Effector CD8-positive, alpha-beta T cell (primary cell): ENCODE measurements around the gene GRIN3B.
"Not testable (repeated sequence)": the region's sequence is repeated elsewhere in the genome, so short reads cannot be mapped to it uniquely, and the experiment has no call there.

Experiments used
- DNase-seq: peaks from one replicate; lab custom pipeline; 2025; lab: John Stamatoyannopoulos, UW
- total RNA-seq, 4 experiments: gene quantifications; one replicate each; lab custom pipeline; 2026; lab: John Stamatoyannopoulos, UW

GRIN3B gene
- 0.10 to 0.88 (median 0.30) reads per million in 4 experiments for total RNA-seq

DNA sequence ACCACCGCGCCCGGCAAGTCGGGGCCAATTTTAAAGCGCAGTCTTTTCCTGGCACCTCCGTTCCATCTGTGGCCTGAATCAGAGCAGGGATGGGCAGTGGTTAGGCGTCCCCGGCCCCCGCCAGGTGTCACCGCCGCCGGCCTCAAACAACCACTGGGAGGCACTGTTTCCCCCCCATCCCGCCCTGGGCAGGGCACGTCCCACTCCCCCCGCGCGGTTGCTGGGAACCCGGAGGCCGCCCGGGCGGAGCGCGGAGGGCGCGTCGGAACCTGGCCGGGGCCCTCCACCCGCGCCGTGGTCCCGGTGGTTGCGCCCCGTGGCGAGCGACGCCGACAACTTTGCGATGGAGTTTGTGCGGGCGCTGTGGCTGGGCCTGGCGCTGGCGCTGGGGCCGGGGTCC lies at the start of gene GRIN3B:
Gene GRIN3B (plus strand): TSS at position 325 of the 400 bp plus-strand sequence. CDS start 19 bp downstream, at position 344.
- peak; percentile 38 for DNase-seq

DNA sequence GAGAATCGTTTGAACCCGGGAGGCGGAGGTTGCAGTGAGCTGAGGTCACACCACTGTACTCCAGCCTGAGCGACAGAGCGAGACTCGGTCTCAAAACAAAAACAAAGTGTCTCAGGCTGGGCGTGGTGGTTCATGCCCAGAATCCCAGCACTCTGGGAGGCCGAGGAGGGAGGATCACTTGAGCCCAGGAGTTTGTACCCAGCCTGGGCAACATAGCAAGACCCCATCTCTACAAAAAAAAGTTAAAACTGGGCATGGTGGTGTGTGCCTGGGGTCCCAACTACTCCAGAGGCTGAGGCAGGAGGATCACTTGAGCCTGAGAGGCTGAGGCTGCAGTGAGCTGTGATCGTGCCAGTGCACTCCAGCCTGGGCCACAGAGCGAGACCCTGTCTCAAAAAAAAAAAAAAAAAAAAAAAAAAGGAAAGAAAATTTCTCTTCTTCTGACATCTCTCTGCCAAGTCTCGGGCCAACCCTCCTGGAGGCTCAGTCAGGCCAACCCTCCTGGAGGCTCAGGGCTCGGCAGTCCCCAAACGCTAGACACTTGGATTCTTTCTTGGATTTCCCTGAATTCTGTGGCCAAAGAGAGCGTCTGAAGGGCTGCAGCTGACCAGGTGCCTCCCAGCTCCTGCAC lies 48.1 kb upstream of the GRIN3B start:
- no peak for DNase-seq

DNA sequence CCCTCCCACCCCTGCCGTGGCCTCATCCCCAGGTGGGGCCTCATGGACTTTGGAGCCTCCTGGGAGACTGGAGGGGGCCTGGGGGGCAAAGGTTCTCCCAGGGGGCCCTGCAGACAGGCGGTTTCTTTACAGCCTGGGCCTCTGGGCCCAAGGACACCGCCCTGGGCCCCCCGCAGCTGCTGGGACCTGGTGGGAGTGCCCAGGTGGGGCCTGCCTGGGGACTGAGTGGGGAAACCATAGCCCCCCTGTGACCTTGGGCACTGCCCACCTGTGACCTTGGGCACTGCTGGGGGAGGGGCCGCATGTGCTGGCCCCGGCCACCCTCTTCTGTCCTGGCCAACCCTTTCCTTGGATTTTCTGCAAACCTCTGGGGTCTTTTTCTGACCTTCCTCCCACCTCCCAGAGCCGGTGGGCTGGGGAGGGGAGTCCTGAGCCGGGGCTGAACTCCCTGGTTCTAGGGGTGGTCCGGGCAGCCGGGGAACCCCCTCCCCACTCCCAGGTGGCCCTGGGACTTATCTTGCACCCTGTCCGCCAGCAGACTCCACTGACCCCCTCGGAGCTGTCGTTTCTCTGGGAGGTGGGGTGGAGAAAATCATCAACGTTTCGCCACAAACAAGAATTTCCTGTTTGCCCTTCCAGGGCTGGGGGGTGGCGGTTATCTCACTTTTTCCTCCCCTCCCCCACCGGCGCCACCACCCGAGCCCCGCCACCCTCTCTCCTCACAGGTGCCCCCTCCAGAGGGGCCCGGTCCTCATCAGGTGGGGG lies 47.4 kb upstream of the GRIN3B start:
- DNase-seq: no peak

- no peak for DNase-seq
These were observed 46.6 kb upstream of the GRIN3B start for GRCh38 chr19:953445-954271.

GRCh38 chr19:954272-954671 lies 45.9 kb upstream of the GRIN3B start:
- DNase-seq: no peak

- no peak for DNase-seq
These were observed 45.3 kb upstream of the GRIN3B start for GRCh38 chr19:954672-955494.

DNA sequence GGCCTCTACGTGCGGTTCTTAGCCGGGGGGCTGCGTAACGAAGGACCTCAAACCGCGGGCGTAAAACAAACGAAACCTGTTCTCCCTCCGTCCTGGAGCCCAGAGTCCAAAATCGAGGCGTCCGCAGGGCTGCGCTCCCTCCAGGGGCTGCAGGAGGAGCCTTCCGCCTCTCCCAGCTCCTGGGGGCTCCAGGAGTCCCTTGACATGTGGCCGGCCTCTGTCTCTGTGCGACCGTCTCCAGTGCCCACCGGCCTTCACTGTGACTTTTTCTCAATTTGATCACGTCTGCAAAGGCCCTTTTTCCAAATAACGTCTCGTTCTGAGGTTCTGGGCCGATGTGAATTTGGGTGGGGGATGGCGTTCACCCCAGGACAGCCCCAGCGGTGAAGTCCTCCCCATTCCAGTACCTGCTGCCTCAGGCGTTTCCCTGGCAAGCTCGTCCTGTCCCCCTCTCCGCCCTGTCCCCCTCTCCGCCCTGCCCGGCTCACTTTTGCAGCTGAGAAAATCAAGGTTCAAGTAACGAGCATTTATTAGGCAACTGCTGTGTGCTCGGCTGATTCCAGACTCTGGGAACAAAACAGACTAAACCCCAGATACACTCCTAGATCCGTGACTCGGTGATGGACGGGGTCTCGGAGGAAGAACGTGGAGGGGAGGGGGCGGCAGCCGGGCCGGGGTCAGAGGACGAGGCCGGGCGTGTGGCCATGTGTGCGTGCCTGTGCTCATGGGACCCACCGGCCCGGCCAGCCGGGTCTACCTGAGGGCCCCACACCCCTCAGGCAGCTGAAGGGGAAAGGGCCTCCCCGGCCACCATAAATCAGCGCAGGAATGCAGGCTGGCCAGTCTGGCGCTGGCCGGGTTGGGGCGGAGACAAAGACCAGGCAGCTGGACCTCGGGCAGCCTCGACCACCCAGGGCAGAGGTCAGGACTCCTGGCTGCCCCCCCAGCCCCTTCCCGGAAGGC lies 44.1 kb upstream of the GRIN3B start:
- DNase-seq: no peak

- no peak for DNase-seq
These were observed 43.3 kb upstream of the GRIN3B start for GRCh38 chr19:956766-957440.

DNA sequence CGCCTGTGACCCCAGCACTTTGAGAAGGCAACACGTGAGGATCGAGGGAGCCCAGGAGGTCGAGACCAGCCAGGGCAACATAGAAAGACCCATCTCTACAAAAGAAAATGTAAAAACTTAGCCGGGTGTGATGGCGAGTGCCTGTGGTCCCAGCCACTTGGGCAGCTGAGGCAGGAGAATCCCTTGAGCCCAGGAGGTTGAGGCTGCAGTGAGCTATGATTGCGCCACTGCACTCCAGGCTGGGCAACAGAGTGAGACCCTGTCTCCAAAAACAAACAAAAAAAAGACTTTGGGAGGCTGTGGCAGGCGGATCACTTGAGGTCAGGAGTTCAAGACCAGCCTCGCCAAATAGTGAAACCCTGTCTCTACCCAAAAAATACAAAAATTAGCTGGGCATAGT lies 42.6 kb upstream of the GRIN3B start:
- not testable (repeated sequence) for DNase-seq

GRCh38 chr19:958967-959855 lies 41.0 kb upstream of the GRIN3B start:
- no peak for DNase-seq

DNA sequence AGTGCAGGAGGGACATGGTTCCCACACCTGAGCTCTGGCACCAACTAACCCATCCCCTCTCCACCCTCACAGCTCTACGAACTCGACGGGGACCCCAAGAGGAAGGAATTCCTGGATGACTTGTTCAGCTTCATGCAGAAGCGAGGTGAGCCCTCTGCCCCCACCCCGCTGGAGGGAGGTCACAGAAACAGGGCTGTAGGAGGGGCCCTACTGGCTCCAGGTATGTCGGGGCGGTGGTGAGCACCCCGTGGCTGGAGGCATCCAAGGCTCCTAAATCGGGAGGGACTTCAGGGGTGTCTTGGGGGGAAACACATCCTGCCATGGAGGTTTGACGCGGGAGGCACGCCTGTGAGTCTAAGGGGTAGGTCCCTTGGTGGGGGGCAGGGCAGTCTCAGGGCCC lies 40.2 kb upstream of the GRIN3B start:
- DNase-seq: no peak

DNA sequence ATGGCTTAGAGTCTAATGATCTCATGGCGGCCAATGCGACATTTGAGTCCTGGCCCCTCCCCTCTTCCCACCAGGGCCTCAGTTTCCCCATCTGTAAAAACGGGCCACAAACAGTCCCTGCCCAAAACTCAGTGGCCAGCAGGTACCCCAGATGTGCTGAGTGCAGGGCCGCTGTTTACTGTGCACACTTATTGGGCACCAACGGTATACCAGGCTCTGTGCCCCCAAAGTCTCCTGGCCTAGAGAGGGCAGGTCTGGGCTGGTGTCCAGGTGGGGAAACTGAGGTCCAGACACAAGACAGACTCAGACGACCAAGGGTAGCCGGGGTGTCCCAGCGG lies 39.6 kb upstream of the GRIN3B start:
- no peak for DNase-seq

DNA sequence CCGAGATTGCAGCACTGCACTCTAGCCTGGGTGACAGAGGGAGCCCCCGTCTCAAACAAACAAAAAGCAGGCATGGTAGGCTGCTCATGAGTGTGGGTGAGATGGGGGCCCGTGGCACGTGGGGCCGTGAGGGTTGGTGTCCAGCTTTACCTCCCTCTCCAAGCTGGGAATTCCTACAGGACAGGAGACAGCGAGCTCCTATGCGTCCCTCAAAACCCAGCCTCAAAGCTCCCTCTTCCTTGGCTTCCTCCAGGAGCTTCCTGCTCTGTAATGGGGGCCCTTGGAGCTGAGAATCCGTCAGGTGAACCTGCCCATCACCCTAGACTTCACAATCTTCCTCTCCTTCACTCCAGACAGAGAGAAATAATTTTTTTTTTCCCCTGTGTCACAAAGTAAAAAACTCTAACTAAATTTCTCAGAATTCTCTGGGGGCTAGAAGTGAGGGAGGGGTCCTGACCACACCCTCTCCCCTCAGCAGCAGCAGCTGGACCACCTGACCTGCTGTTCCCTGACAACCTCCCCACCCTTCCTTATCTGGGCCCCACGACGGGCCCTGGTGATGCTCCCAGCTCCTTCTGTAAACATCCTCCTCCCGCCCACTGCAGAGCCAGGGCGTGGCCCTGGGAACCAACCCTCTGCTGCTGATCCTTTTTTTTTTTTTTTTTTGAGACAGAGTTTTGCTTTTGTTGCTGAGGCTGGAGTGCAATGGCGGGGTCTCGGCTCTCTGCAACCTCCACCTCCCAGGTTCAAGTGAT lies 38.2 kb upstream of the GRIN3B start:
- DNase-seq: no peak

GRCh38 chr19:962683-963400 lies 37.4 kb upstream of the GRIN3B start:
- no peak for DNase-seq

DNA sequence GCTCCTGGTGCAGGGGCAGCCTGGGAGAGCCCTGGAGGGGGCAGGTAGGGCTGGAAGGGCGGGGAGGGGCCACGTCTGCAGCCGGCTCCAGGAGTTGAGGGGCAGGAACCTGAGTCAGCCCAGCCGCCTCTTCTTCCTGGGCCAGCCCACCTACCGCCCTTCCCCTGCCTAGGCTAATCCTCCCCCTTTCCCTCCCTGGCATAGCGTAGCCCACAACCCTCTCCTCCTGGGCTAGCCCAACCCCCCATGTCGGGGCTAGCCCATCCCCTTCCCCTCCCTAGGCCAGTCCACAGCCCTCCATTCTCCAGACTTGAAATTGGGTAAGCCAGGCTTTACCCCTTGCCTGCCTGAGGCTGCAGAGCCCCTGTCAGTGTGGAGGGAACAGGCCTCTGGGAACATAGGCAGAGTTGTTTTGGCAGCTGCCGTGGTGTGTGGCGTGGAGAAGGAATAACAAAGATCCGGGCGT lies 36.7 kb upstream of the GRIN3B start:
- no peak for DNase-seq

- no peak for DNase-seq
These were observed 36.1 kb upstream of the GRIN3B start for GRCh38 chr19:964116-964520.
